ENCODE data around the gene SORCS3. TPM values are rescaled to one million over a fixed set of nuclear protein-coding genes. Genes with fewer than 3 reads are reported as not detected.

Gene SORCS3
- total and polyA plus RNA-seq, 2 of the 4 experiments (the other 2 are of a cell fraction), result not detected

DNA sequence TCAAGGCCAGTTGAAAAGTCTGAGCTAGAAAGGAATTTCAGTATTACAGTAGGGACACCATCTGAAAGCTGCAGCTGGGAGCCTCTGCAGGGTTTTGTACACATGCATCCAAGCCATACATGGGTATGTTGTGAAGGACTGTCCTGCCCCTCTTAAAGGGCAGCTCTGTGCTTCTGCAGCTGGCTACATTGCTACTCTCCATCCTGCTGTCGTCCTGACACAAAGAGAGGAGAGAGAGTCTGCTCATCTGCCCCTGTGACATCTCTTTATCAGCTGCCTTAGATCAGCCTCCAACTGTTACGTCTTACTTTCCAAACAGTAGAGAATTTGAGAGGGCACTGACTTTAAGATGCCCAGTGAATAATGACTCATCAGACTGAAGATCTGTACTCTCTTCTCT, 602.7 kb downstream of the SORCS3 start:
- Histone ChIP-seq H4K91ac (ENCODE audit: insufficient read depth, low read depth, low read length) (no peak overlapping the region), H3K56ac (ENCODE audit: extremely low read depth, insufficient read depth, low read length) (no peak overlapping the region), H3K27ac (ENCODE audit: insufficient read depth, low read length) (no peak overlapping the region), H3K79me1 (ENCODE audit: low read depth in 1 of 2, low read length in 2 of 2) (no peaks in the 10 kb centered on the region), H3K18ac (ENCODE audit: low read depth, low read length) (no peak overlapping the region), H4K20me1 (ENCODE audit: insufficient read depth, low read length) (no peaks in the 10 kb centered on the region), H2AK9ac (replicated peaks; ENCODE audit: low read depth, low read length, poor library complexity) (no peak overlapping the region), H3K27me3 (ENCODE audit: control insufficient read depth, insufficient read depth, low read length) (no peaks in the 10 kb centered on the region), H3K9me3 (ENCODE audit: control insufficient read depth, insufficient read depth, low read length) (peaks cover 12% of the 10 kb centered on the region), H3K36me3 (ENCODE audit: control insufficient read depth, insufficient read depth, low read length) (no peaks in the 10 kb centered on the region), H3K4me3 (ENCODE audit: insufficient read depth, low read depth, low read length) (no peak overlapping the region), H3K4me1 (ENCODE audit: control insufficient read depth, insufficient read depth, low read length) (no peaks in the 10 kb centered on the region), H4K5ac (ENCODE audit: low read depth, low read length) (no peak overlapping the region), H2BK120ac (ENCODE audit: low read depth, low read length) (no peak overlapping the region), H3K4me2 (ENCODE audit: low read depth, low read length) (no peak overlapping the region), H2AK5ac (ENCODE audit: low read depth, low read length) (no peak overlapping the region), H3K9me1 (ENCODE audit: insufficient read depth, low read length) (no peaks in the 10 kb centered on the region), H2AFZ (replicated peaks; ENCODE audit: low read length, poor library complexity) (no peak overlapping the region), H2BK5ac (ENCODE audit: low read depth, low read length, poor library complexity, severe bottlenecking) (no peak overlapping the region), H3K23ac (ENCODE audit: low read depth, low read length) (no peak overlapping the region), H4K8ac (ENCODE audit: low read depth in 2 of 2, low read length in 2 of 2) (no peak overlapping the region), H3K9ac (ENCODE audit: low read depth, low read length) (no peak overlapping the region), H2BK15ac (ENCODE audit: low read depth, low read length) (no peak overlapping the region), H3K4ac (ENCODE audit: low read depth, low read length) (no peak overlapping the region), H2BK20ac (ENCODE audit: low read depth, low read length) (no peak overlapping the region), H3K14ac (replicated peaks; ENCODE audit: low read depth, low read length) (no peak overlapping the region)
- intact Hi-C loops (cut with micrococcal nuclease) (no loop called here), dilution Hi-C loops (cut with HindIII; ENCODE audit: low sequenced_read_pairs, unreplicated experiment) (no loop called here), in situ Hi-C loops (cut with MboI; ENCODE audit: low sequenced_read_pairs) (no loop called here)
- no CpG with 5 or more reads among the region's 2 CpGs for WGBS, 2 experiments (ENCODE audit: extremely low coverage in 2 of 2, insufficient read length in 1 of 2)
- BruUV-seq (replicated peaks), result no TSS peak
- CTCF ChIA-PET, result no interaction called here
- POLR2A ChIA-PET (ENCODE audit: unreplicated experiment), result no interaction called here
- DNase-seq, result no peak
- no peak for TF ChIP-seq RAD21 (IDR thresholded peaks at IDR 0.05; ENCODE audit: low read length)
- no peak for TF ChIP-seq NFE2L2 (IDR thresholded peaks at IDR 0.05; ENCODE audit: low read depth, low read length)
- no peak for TF ChIP-seq BHLHE40 (IDR thresholded peaks at IDR 0.05; ENCODE audit: low read depth, low read length)
- TF ChIP-seq, protein P1, sequence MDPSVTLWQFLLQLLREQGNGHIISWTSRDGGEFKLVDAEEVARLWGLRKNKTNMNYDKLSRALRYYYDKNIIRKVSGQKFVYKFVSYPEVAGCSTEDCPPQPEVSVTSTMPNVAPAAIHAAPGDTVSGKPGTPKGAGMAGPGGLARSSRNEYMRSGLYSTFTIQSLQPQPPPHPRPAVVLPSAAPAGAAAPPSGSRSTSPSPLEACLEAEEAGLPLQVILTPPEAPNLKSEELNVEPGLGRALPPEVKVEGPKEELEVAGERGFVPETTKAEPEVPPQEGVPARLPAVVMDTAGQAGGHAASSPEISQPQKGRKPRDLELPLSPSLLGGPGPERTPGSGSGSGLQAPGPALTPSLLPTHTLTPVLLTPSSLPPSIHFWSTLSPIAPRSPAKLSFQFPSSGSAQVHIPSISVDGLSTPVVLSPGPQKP (IDR thresholded peaks at IDR 0.05; ENCODE audit: borderline replicate concordance, low read depth, low read length), result no peak
- TF ChIP-seq CEBPB (IDR thresholded peaks at IDR 0.05; ENCODE audit: low read depth, low read length), result no peak
- no peak for ATAC-seq (ENCODE audit: low read depth)

Data from IMR-90 (cell line).